ENCODE results near the gene GPR3. TPM values are rescaled to one million over a fixed set of nuclear protein-coding genes. Genes with fewer than 3 reads are reported as not detected.

The GPR3 gene
- total and polyA plus RNA-seq, 2 donors (not counting 3 experiments of a cell fraction or from before 2014, with no cell fraction given): 1.8 TPM

GRCh38 chr1:27380224-27380623 lies 12.2 kb upstream of the GPR3 start:
- H3K4me1 ChIP-seq (ENCODE audit: control insufficient read depth, extremely low read depth, insufficient read depth, low read length): no peaks in the 10 kb centered on the region
- H3K79me2 ChIP-seq (ENCODE audit: control insufficient read depth, insufficient read depth, low read length): no peaks in the 10 kb centered on the region
- H3K27ac ChIP-seq (ENCODE audit: insufficient read depth, low read depth, low read length): no peak overlapping the region
- no peak overlapping the region for H3K4me3 ChIP-seq (replicated peaks in 1 of 3; ENCODE audit: insufficient read depth in 1 of 3, low read depth in 1 of 3, low read length in 3 of 3)
- H3K9me3 ChIP-seq (replicated peaks; ENCODE audit: control insufficient read depth, insufficient read depth, low read length): no peaks in the 10 kb centered on the region
- H3K9me1 ChIP-seq (replicated peaks; ENCODE audit: control insufficient read depth, extremely low read depth, insufficient read depth, low read length): no peaks in the 10 kb centered on the region
- DNase-seq (ENCODE audit: low read depth, low spot score): no peak
- no peak overlapping the region for H3K9ac ChIP-seq (replicated peaks; ENCODE audit: extremely low read depth, insufficient read depth, low read length)
- no peak overlapping the region for H3K4me2 ChIP-seq (ENCODE audit: insufficient read depth, low read length)
- H3K27me3 ChIP-seq (ENCODE audit: control insufficient read depth in 2 of 2, insufficient read depth in 2 of 2, low read length in 2 of 2): peaks cover 0 to 3% of the 10 kb centered on the region in 2 experiments
- no TSS peak for BruUV-seq (replicated peaks)
- CTCF ChIA-PET: interaction anchor here (0.7 kb wide), 1 partner anchor 14 kb away, joined by 3 read pairs; no protein-coding TSS in a partner anchor
- no peak for FAIRE-seq
- H2AFZ ChIP-seq (ENCODE audit: low read depth, low read length): no peak overlapping the region
- POLR2A ChIA-PET: no interaction called here
- TF ChIP-seq FOS (IDR thresholded peaks at IDR 0.05; ENCODE audit: borderline replicate concordance, insufficient read depth, low read length): no peak
- no peak for TF ChIP-seq POLR2A (IDR thresholded peaks at IDR 0.05; ENCODE audit: low read depth, low read length)
- no peak for TF ChIP-seq GATA2 (IDR thresholded peaks at IDR 0.05; ENCODE audit: insufficient read depth, insufficient read length, low read depth, low read length)
- TF ChIP-seq MYC (IDR thresholded peaks at IDR 0.05; ENCODE audit: low read depth, low read length): no peak
- TF ChIP-seq EZH2 (IDR thresholded peaks at IDR 0.05; ENCODE audit: borderline replicate concordance, low read depth, low read length, severe bottlenecking): no peak
- TF ChIP-seq POLR2AphosphoS5 (IDR thresholded peaks at IDR 0.05; ENCODE audit: insufficient read depth, low read depth, low read length): no peak
- no peak for TF ChIP-seq CTCF (IDR thresholded peaks at IDR 0.05; ENCODE audit: extremely low read depth in 1 of 2, insufficient read depth in 1 of 2, low read depth in 1 of 2, low read length in 2 of 2)
- TF ChIP-seq JUN (IDR thresholded peaks at IDR 0.05; ENCODE audit: borderline replicate concordance, insufficient read depth, insufficient read length, low read depth): no peak
- TF ChIP-seq MAX (IDR thresholded peaks at IDR 0.05; ENCODE audit: insufficient read depth, insufficient read length): no peak
- H3K36me3 ChIP-seq (ENCODE audit: control insufficient read depth in 2 of 2, extremely low read depth in 1 of 2, insufficient read depth in 2 of 2, low read length in 2 of 2): no peaks in the 10 kb centered on the region
- intact Hi-C loops (cut with micrococcal nuclease) (no loop called here), dilution Hi-C loops (cut with MboI; ENCODE audit: extremely low pct_ligation_motif_present, low sequenced_read_pairs) (no loop called here)
- no peaks in the 10 kb centered on the region for H4K20me1 ChIP-seq (replicated peaks; ENCODE audit: control insufficient read depth, extremely low read depth, insufficient read depth, low read length)
